Activated CD4-positive, alpha-beta T cell treated with anti-CD3 and anti-CD28 coated beads for 48 hours (primary cell): ENCODE results near the gene SLC25A34.

ENCODE experiments used
- DNase-seq: peaks from one replicate; pipeline ENCODE4 v3.0.0-alpha.2; 2020

The SLC25A34 gene

GRCh38 chr1:15777909-15778707, 42.0 kb downstream of the SLC25A34 start:
- no peak for DNase-seq

- DNase-seq, result no peak
These were observed 49.6 kb downstream of the SLC25A34 start for GRCh38 chr1:15785683-15786082.

- no peak for DNase-seq
These were observed 50.5 kb downstream of the SLC25A34 start for GRCh38 chr1:15786581-15786980.

- DNase-seq, result no peak
These were observed 52.7 kb downstream of the SLC25A34 start for GRCh38 chr1:15788624-15789301.
